GM19193 (cell line): ENCODE data around the gene RNPEP.

Experiments
- POLR2A ChIP-seq: IDR thresholded peaks from 4 replicates; pipeline ENCODE4 v1.6.1; 2011; ENCODE audit not compliant: insufficient read depth, insufficient read length; ENCODE audit errors: extremely low read depth

The RNPEP gene

GRCh38 chr1:202014060-202014459 is 31.6 kb downstream of the RNPEP start:
- TF ChIP-seq POLR2A = no peak

GRCh38 chr1:202014915-202015661 is 32.6 kb downstream of the RNPEP start:
- no peak for TF ChIP-seq POLR2A

GRCh38 chr1:202015662-202015937 is 33.2 kb downstream of the RNPEP start:
- no peak for TF ChIP-seq POLR2A

GRCh38 chr1:202016022-202016810 is 33.8 kb downstream of the RNPEP start:
- no peak for TF ChIP-seq POLR2A

- TF ChIP-seq POLR2A = no peak
These were observed 34.6 kb downstream of the RNPEP start for GRCh38 chr1:202016811-202017748.

GRCh38 chr1:202017749-202018467 is 35.5 kb downstream of the RNPEP start:
- TF ChIP-seq POLR2A = no peak

GRCh38 chr1:202018468-202019234 is 36.2 kb downstream of the RNPEP start:
- TF ChIP-seq POLR2A = no peak

- TF ChIP-seq POLR2A = no peak
These were observed 40.6 kb downstream of the RNPEP start for GRCh38 chr1:202023001-202023433.

GRCh38 chr1:202029171-202029665 is 46.8 kb downstream of the RNPEP start:
- TF ChIP-seq POLR2A = no peak

- no peak for TF ChIP-seq POLR2A
These were observed 47.3 kb downstream of the RNPEP start for GRCh38 chr1:202029727-202030126.

GRCh38 chr1:202031796-202032195 is 49.3 kb downstream of the RNPEP start:
- no peak for TF ChIP-seq POLR2A

- TF ChIP-seq POLR2A = no peak
These were observed 51.8 kb downstream of the RNPEP start for GRCh38 chr1:202034149-202034682.

- no peak for TF ChIP-seq POLR2A
These were observed 52.4 kb downstream of the RNPEP start for GRCh38 chr1:202034683-202035462.
